NCI-H128 (cell line): ENCODE measurements around the gene C20orf202.
"Not testable (repeated sequence)": the region's sequence is repeated elsewhere in the genome, so short reads cannot be mapped to it uniquely, and the experiment has no call there.

Experiments used
- DNase-seq: peaks from one replicate; lab custom pipeline; 2025; ENCODE audit not compliant: unreplicated experiment; lab: John Stamatoyannopoulos, UW

Gene C20orf202

GRCh38 chr20:1242530-1242929 lies 39.3 kb downstream of the C20orf202 start:
- DNase-seq = no peak

- DNase-seq = no peak
Measured at GRCh38 chr20:1245578-1245977, 42.3 kb downstream of the C20orf202 start.

GRCh38 chr20:1247689-1248088 lies 44.4 kb downstream of the C20orf202 start:
- no peak for DNase-seq

- DNase-seq = not testable (repeated sequence)
Measured at GRCh38 chr20:1250282-1250681, 47.0 kb downstream of the C20orf202 start.

- no peak for DNase-seq
Measured at GRCh38 chr20:1252416-1252815, 49.2 kb downstream of the C20orf202 start.

GRCh38 chr20:1254254-1254653 lies 51.0 kb downstream of the C20orf202 start:
- DNase-seq = no peak

GRCh38 chr20:1255675-1256074 lies 52.4 kb downstream of the C20orf202 start:
- no peak for DNase-seq
